K562 (cell line): ENCODE measurements around the gene CSNK1D. TPM values are rescaled to one million over a fixed set of nuclear protein-coding genes. Genes with fewer than 3 reads are reported as not detected.

Source experiments
- ARHGAP35 ChIP-seq: fragments of 450-650 bp; IDR thresholded peaks from 2 replicates; pipeline ENCODE4 v1.6.1; 2018; ENCODE audit not compliant: partially characterized antibody
- ARID2 ChIP-seq: fragments of 450-650 bp; IDR thresholded peaks from 2 replicates; pipeline ENCODE4 v1.6.1; 2017; ENCODE audit warnings: antibody characterized with exemption, mild to moderate bottlenecking
- CAMTA2 ChIP-seq: fragments of 250-450 bp; sonication (Bioruptor Pico); conservative IDR thresholded peaks from 2 replicates; pipeline ENCODE4 v1.5.1; 2022
- CBFA2T3 ChIP-seq: fragments of 450-650 bp; IDR thresholded peaks from 2 replicates; pipeline ENCODE4 v1.6.1; 2017
- CBX5 ChIP-seq: IDR thresholded peaks from 2 replicates; pipeline ENCODE4 v1.6.1; 2014; ENCODE audit warnings: low read depth, borderline replicate concordance
- CC2D1A ChIP-seq: fragments of 450-650 bp; IDR thresholded peaks from 2 replicates; pipeline ENCODE4 v1.6.1; 2017; ENCODE audit warnings: mild to moderate bottlenecking
- DIDO1 ChIP-seq: fragments of 450-650 bp; IDR thresholded peaks from 2 replicates; pipeline ENCODE4 v1.6.1; 2016; ENCODE audit warnings: low read depth, missing biosample characterization, missing genetic modification characterization
- DNMT1 ChIP-seq: fragments of 450-650 bp; IDR thresholded peaks from 2 replicates; pipeline ENCODE4 v1.6.1; 2016; ENCODE audit warnings: antibody characterized with exemption, mild to moderate bottlenecking
- DPF2 ChIP-seq: fragments of 450-650 bp; IDR thresholded peaks from 2 replicates; pipeline ENCODE4 v1.6.1; 2016
- ETV5 ChIP-seq: sonication (generic); formaldehyde crosslinking; IDR thresholded peaks from 2 replicates; pipeline ENCODE4 v1.4.0; 2020; ENCODE audit warnings: low read depth, mild to moderate bottlenecking, missing genetic modification reagents
- GATA2 ChIP-seq: sonication (generic); formaldehyde crosslinking; IDR thresholded peaks from 2 replicates; pipeline ENCODE4 v1.4.0; 2020; ENCODE audit warnings: mild to moderate bottlenecking, missing genetic modification reagents
- GTF2A2 ChIP-seq: IDR thresholded peaks from 2 replicates; pipeline ENCODE4 v1.6.1; 2016; ENCODE audit warnings: mild to moderate bottlenecking, missing genetic modification characterization, missing compliant biosample characterization
- HNRNPH1 ChIP-seq: fragments of 200-400 bp; formaldehyde crosslinking; optimal IDR thresholded peaks from 2 replicates; pipeline ENCODE3; 2017; ENCODE audit warnings: low read depth, mild to moderate bottlenecking, low read length, moderate library complexity
- KDM2B ChIP-seq: fragments of 250-450 bp; sonication (Bioruptor Pico); IDR thresholded peaks from 2 replicates; pipeline ENCODE4 v1.8.0; 2021; ENCODE audit warnings: mild to moderate bottlenecking, moderate library complexity
- KDM4B ChIP-seq, 2 experiments: fragments of 450-650 bp in 1 of 2; sonication (generic) in 1 of 2; IDR thresholded peaks; 2 replicates each; pipeline ENCODE4 v1.6.1; 2016 to 2017; ENCODE audit warnings: borderline replicate concordance in 2 of 2, antibody characterized with exemption in 1 of 2, low read depth in 1 of 2, mild to moderate bottlenecking in 1 of 2
- MCM5 ChIP-seq: fragments of 450-650 bp; IDR thresholded peaks from 2 replicates; pipeline ENCODE4 v1.6.1; 2016; ENCODE audit warnings: low read depth
- MCM7 ChIP-seq, 2 experiments: fragments of 450-650 bp; IDR thresholded peaks; 2 replicates each; pipeline ENCODE4 v1.6.1; 2016 to 2018
- MECOM ChIP-seq: fragments of 250-450 bp; sonication (Bioruptor Pico); IDR thresholded peaks from 2 replicates; pipeline ENCODE4 v1.8.0; 2022; ENCODE audit warnings: inconsistent platforms
- NR4A1 ChIP-seq, 2 experiments: fragments of 250-450 bp in 1 of 2; fragments of 450-650 bp in 1 of 2; sonication (Bioruptor Pico) in 1 of 2; IDR thresholded peaks; 2 replicates each; pipeline versions ENCODE4 v1.4.0 to v1.6.1; 2016 to 2020; ENCODE audit warnings: mild to moderate bottlenecking in 2 of 2, missing compliant biosample characterization in 1 of 2, missing genetic modification characterization in 1 of 2, moderate library complexity in 1 of 2
- NRF1 ChIP-seq, 2 experiments: fragments of 450-650 bp; IDR thresholded peaks in 1 of 2; conservative IDR thresholded peaks in 1 of 2; 2 replicates each; pipeline ENCODE4 v1.6.1; 2014; ENCODE audit warnings: mild to moderate bottlenecking in 2 of 2
- POLR2A ChIP-seq: fragments of 450-650 bp; conservative IDR thresholded peaks from 2 replicates; pipeline ENCODE4 v1.6.1; 2016
- PTTG1 ChIP-seq: fragments of 450-650 bp; IDR thresholded peaks from 2 replicates; pipeline ENCODE4 v1.6.1; 2016; ENCODE audit warnings: low read depth, mild to moderate bottlenecking, missing genetic modification characterization, missing compliant biosample characterization
- RBM39 ChIP-seq: fragments of 200-400 bp; formaldehyde crosslinking; optimal IDR thresholded peaks from 2 replicates; pipeline ENCODE3; 2018; ENCODE audit warnings: low read depth, low read length
- RFX7 ChIP-seq: fragments of 250-450 bp; sonication (Bioruptor Pico); IDR thresholded peaks from 2 replicates; pipeline ENCODE4 v1.5.1; 2021; ENCODE audit warnings: mild to moderate bottlenecking
- RNF2 ChIP-seq: sonication (generic); IDR thresholded peaks from 2 replicates; pipeline ENCODE4 v1.6.1; 2016
- SIX5 ChIP-seq, 2 experiments: IDR thresholded peaks; 2 replicates each; pipeline ENCODE4 v1.6.1; 2011; ENCODE audit warnings: low read length in 2 of 2, borderline replicate concordance in 1 of 2, low read depth in 1 of 2, mild to moderate bottlenecking in 1 of 2, moderate library complexity in 1 of 2; ENCODE audit not compliant: insufficient read depth in 1 of 2
- ZC3H8 ChIP-seq: fragments of 450-650 bp; IDR thresholded peaks from 2 replicates; pipeline ENCODE4 v1.6.1; 2017
- ZNF224 ChIP-seq: sonication (generic); formaldehyde crosslinking; IDR thresholded peaks from 2 replicates; pipeline ENCODE4 v1.8.0; 2022; ENCODE audit warnings: mild to moderate bottlenecking, missing genetic modification reagents
- polyA plus RNA-seq, 8 experiments: library from polyadenylated mRNA; depleted of rRNA in 4 of 8; stranded (reverse) in 5 of 8; unstranded in 3 of 8; fragments of >200 nt; fragmentation: Nextera tagmentation in 2 of 8; fragmentation: Illumina TruSeq in 1 of 8; extraction: Ambion mirVana in 2 of 8; extraction: Trizol in 1 of 8; gene quantifications; 2 replicates each; pipeline versions ENCODE4 v1.2.1 to v1.2.3, GENCODE V29; 2011 to 2014; ENCODE audit warnings: inconsistent platforms in 1 of 8, missing spikeins in 1 of 8
- total RNA-seq, 7 experiments: library from RNA; depleted of rRNA in 6 of 7; stranded (reverse); fragments of >200 nt in 6 of 7; fragmentation: Illumina TruSeq in 2 of 7; extraction: Trizol in 2 of 7; gene quantifications; 2 replicates each; pipeline versions ENCODE4 v1.2.1 to v1.2.3, GENCODE V29; 2011 to 2021; ENCODE audit warnings: low replicate concordance in 1 of 7
- TF ChIP-seq, protein P1 (sequence below): fragments of 250-450 bp; sonication (Bioruptor Pico); IDR thresholded peaks from 2 replicates; pipeline ENCODE4 v1.6.1; 2021; ENCODE audit warnings: mild to moderate bottlenecking
- TF ChIP-seq, protein P2 (sequence below): fragments of 450-650 bp; formaldehyde crosslinking; IDR thresholded peaks from 2 replicates; pipeline ENCODE4 v1.4.0; 2020; ENCODE audit warnings: mild to moderate bottlenecking
- TF ChIP-seq, protein P3 (sequence below), 3 experiments: IDR thresholded peaks in 2 of 3; conservative IDR thresholded peaks in 1 of 3; 2 replicates each; pipeline ENCODE4 v1.5.1; 2011 to 2012; ENCODE audit warnings: low read length in 3 of 3, mild to moderate bottlenecking in 3 of 3, control low read depth in 2 of 3, improper control_type of control experiment in 1 of 3, inconsistent platforms in 1 of 3, low read depth in 1 of 3, mixed read lengths in 1 of 3, moderate library complexity in 1 of 3; ENCODE audit not compliant: insufficient read depth in 2 of 3

Gene CSNK1D
- total and polyA plus RNA-seq, 9 of the 15 experiments (the other 6 are each of a cell fraction or from before 2014, with no cell fraction given) = 6.5 to 133 (median 41.3) TPM

DNA sequence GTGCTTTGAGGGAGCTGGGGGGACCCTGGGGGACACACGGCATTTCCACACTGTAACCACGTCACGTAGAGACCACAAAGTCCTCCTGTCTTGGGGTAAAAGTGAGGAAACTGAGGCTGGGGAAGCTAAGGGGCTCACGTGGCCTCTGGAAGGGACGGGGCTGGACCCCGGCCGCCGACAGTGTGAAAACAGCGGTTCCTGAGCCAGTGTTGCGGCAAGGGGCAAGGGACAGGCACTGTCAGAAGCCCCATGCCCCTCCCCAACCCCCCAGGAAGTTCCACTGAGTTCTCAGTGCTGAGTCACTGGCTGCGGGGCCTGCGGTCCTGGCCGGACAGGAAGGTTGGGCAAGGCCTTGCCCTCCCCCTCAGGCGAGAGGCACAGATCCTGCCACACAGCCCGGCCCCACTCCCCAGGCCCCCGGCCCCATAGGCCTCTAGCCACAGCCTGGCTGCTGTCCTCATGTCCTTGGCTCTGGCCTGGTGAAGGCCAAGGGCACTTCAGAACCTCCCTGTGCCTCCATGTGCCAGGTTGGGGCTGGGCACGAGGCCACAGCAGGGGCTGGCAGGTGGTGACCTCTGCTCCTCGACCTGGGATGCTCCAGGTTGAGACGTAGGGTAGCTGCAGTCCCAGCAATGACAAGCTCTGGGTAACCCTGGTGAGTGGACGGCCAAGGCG is 55.8 kb downstream of the CSNK1D start (continued):
- no peak for TF ChIP-seq NRF1 (conservative IDR thresholded peaks at IDR 0.05 in 1 of 2, IDR thresholded peaks at IDR 0.05 in 1 of 2)
- TF ChIP-seq DIDO1 (tag) = no peak
- no peak for TF ChIP-seq MCM7 (IDR thresholded peaks at IDR 0.05)
- no peak for TF ChIP-seq ZNF224
- TF ChIP-seq SIX5 (IDR thresholded peaks at IDR 0.05; ENCODE audit: borderline replicate concordance in 1 of 2, insufficient read depth in 1 of 2, low read depth in 1 of 2, low read length in 2 of 2) = no peak
- no peak for TF ChIP-seq RFX7 (CRISPR knock-in tag)
- TF ChIP-seq GATA2 (CRISPR knock-in tag) = no peak
- TF ChIP-seq RBM39 = no peak
- TF ChIP-seq KDM4B (IDR thresholded peaks at IDR 0.05; ENCODE audit: borderline replicate concordance in 2 of 2, low read depth in 1 of 2) = no peak; a peak in 1 of 4 replicates
- TF ChIP-seq ARHGAP35 = no peak
- TF ChIP-seq CAMTA2 (CRISPR knock-in tag) = no peak
- no peak for TF ChIP-seq KDM2B (CRISPR knock-in tag)
- TF ChIP-seq ETV5 (CRISPR knock-in tag) = peak; percentile 56; the same call in 1 of the 2 replicates
- TF ChIP-seq CC2D1A = no peak
- TF ChIP-seq NR4A1 (CRISPR knock-in tag; IDR thresholded peaks at IDR 0.05) = no peak
- TF ChIP-seq NR4A1 (tag; IDR thresholded peaks at IDR 0.05) = peak; percentile 7; the same call in 1 of the 2 replicates
- no peak for TF ChIP-seq PTTG1 (tag)
- no peak for TF ChIP-seq GTF2A2 (tag)
- no peak for TF ChIP-seq HNRNPH1
- peak; percentile 87; the same call in 1 of the 2 replicates for TF ChIP-seq RNF2
- no peak for TF ChIP-seq MECOM (CRISPR knock-in tag)
- TF ChIP-seq, protein P1, sequence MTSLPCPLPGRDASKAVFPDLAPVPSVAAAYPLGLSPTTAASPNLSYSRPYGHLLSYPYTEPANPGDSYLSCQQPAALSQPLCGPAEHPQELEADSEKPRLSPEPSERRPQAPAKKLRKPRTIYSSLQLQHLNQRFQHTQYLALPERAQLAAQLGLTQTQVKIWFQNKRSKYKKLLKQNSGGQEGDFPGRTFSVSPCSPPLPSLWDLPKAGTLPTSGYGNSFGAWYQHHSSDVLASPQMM (CRISPR knock-in tag) = no peak
- no peak for TF ChIP-seq DNMT1
- TF ChIP-seq DPF2 = peak; percentile 46; the same call in 1 of the 2 replicates
- TF ChIP-seq CBFA2T3 = no peak
- no peak for TF ChIP-seq MCM5
- no peak for TF ChIP-seq CBX5
- no peak for TF ChIP-seq ZC3H8
- TF ChIP-seq, protein P2, sequence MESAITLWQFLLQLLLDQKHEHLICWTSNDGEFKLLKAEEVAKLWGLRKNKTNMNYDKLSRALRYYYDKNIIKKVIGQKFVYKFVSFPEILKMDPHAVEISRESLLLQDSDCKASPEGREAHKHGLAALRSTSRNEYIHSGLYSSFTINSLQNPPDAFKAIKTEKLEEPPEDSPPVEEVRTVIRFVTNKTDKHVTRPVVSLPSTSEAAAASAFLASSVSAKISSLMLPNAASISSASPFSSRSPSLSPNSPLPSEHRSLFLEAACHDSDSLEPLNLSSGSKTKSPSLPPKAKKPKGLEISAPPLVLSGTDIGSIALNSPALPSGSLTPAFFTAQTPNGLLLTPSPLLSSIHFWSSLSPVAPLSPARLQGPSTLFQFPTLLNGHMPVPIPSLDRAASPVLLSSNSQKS (CRISPR knock-in tag) = no peak
- TF ChIP-seq ARID2 = no peak
- TF ChIP-seq POLR2A = no peak
- TF ChIP-seq, protein P3, sequence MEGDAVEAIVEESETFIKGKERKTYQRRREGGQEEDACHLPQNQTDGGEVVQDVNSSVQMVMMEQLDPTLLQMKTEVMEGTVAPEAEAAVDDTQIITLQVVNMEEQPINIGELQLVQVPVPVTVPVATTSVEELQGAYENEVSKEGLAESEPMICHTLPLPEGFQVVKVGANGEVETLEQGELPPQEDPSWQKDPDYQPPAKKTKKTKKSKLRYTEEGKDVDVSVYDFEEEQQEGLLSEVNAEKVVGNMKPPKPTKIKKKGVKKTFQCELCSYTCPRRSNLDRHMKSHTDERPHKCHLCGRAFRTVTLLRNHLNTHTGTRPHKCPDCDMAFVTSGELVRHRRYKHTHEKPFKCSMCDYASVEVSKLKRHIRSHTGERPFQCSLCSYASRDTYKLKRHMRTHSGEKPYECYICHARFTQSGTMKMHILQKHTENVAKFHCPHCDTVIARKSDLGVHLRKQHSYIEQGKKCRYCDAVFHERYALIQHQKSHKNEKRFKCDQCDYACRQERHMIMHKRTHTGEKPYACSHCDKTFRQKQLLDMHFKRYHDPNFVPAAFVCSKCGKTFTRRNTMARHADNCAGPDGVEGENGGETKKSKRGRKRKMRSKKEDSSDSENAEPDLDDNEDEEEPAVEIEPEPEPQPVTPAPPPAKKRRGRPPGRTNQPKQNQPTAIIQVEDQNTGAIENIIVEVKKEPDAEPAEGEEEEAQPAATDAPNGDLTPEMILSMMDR (IDR thresholded peaks at IDR 0.05 in 2 of 3, conservative IDR thresholded peaks at IDR 0.05 in 1 of 3; ENCODE audit: insufficient read depth in 2 of 3, low read depth in 1 of 3, low read length in 3 of 3) = no peak
